SK-N-SH (cell line): Measurements from ENCODE around the gene AFAP1.

Source experiments
- CTCF ChIP-seq: fragments of 200-600 bp; sonication (generic); IDR thresholded peaks from 2 replicates; pipeline ENCODE4 v1.6.1; 2017; ENCODE audit warnings: antibody characterized with exemption, mild to moderate bottlenecking, moderate library complexity
- EZH2phosphoT487 ChIP-seq: fragments of 200-600 bp; sonication (generic); IDR thresholded peaks from 2 replicates; pipeline ENCODE4 v1.6.1; 2017; ENCODE audit warnings: low read depth, mixed run types, mild to moderate bottlenecking, antibody characterized with exemption, moderate library complexity, borderline replicate concordance
- FOXJ3 ChIP-seq: sonication (generic); formaldehyde crosslinking; IDR thresholded peaks from 2 replicates; pipeline ENCODE4 v1.5.1; 2020; ENCODE audit warnings: mild to moderate bottlenecking, missing genetic modification reagents
- MAX ChIP-seq: IDR thresholded peaks from 2 replicates; pipeline ENCODE4 v1.4.0; 2012; ENCODE audit warnings: low read depth
- POLR2AphosphoS5 ChIP-seq: IDR thresholded peaks from 2 replicates; pipeline ENCODE4 v1.6.1; 2012; ENCODE audit warnings: low read depth, low read length
- RAD21 ChIP-seq: IDR thresholded peaks from 2 replicates; pipeline ENCODE4 v1.6.1; 2012; ENCODE audit warnings: mild to moderate bottlenecking, low read length
- REST ChIP-seq: IDR thresholded peaks from 2 replicates; pipeline ENCODE4 v1.6.1; 2012; ENCODE audit warnings: mild to moderate bottlenecking, low read depth, low read length, moderate library complexity
- SIN3A ChIP-seq: IDR thresholded peaks from 2 replicates; pipeline ENCODE4 v1.6.1; 2012; ENCODE audit warnings: low read depth, mild to moderate bottlenecking, low read length, moderate library complexity, borderline replicate concordance
- SMC3 ChIP-seq: IDR thresholded peaks from 2 replicates; pipeline ENCODE4 v1.6.1; 2012; ENCODE audit warnings: low read depth, low read length, improper control_type of control experiment
- USF2 ChIP-seq: fragments of 150-350 bp; IDR thresholded peaks from 2 replicates; pipeline ENCODE4 v1.6.1; 2017; ENCODE audit warnings: antibody characterized with exemption, low read length, low read depth, borderline replicate concordance
- ZBTB33 ChIP-seq: IDR thresholded peaks from 2 replicates; pipeline ENCODE4 v1.4.0; 2012; ENCODE audit warnings: low read depth, borderline replicate concordance

- no peak for TF ChIP-seq MAX
- no peak for TF ChIP-seq POLR2AphosphoS5
- TF ChIP-seq CTCF, result no peak
- TF ChIP-seq EZH2phosphoT487, result no peak
- no peak for TF ChIP-seq ZBTB33
- no peak for TF ChIP-seq RAD21
- TF ChIP-seq SMC3, result no peak
- no peak for TF ChIP-seq FOXJ3 (CRISPR knock-in tag)
- no peak for TF ChIP-seq USF2
- TF ChIP-seq SIN3A, result no peak
- no peak for TF ChIP-seq REST
Observed at GRCh38 chr4:7763788-7764187, 175.9 kb downstream of the AFAP1 start.
